DND-41 (cell line): Measurements from ENCODE around the gene TCF4.

Experiments
- EZH2 ChIP-seq: IDR thresholded peaks from 3 replicates; pipeline ENCODE4 v1.6.1; 2012; ENCODE audit warnings: borderline replicate concordance, low read depth, mild to moderate bottlenecking, moderate library complexity, low read length, inconsistent platforms; ENCODE audit not compliant: severe bottlenecking
- TF ChIP-seq, protein P1 (sequence below): IDR thresholded peaks from 2 replicates; pipeline ENCODE4 v1.5.1; 2012; ENCODE audit warnings: borderline replicate concordance, low read length, moderate library complexity, mild to moderate bottlenecking; ENCODE audit not compliant: poor library complexity, severe bottlenecking; ENCODE audit errors: extremely low read depth

DNA sequence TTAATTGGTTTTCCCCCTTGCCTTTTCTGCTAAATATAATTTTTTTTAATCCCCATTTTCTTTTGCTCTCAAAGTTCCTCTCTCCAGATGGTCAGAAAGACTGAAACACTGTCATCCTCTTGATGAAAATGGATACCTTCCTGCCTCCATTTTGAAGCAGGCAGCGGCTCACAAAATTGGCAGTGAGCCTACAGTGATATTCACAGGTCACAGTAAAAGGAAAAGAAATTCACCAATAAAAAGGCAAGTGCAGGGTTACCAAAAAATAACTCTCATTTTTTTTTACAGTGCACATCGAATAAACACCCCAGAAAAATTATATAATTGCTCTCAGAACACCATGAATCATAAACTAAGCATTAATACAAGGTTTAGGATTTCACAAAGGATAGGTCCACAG lies 307.5 kb downstream of the TCF4 start:
- TF ChIP-seq, protein P1, sequence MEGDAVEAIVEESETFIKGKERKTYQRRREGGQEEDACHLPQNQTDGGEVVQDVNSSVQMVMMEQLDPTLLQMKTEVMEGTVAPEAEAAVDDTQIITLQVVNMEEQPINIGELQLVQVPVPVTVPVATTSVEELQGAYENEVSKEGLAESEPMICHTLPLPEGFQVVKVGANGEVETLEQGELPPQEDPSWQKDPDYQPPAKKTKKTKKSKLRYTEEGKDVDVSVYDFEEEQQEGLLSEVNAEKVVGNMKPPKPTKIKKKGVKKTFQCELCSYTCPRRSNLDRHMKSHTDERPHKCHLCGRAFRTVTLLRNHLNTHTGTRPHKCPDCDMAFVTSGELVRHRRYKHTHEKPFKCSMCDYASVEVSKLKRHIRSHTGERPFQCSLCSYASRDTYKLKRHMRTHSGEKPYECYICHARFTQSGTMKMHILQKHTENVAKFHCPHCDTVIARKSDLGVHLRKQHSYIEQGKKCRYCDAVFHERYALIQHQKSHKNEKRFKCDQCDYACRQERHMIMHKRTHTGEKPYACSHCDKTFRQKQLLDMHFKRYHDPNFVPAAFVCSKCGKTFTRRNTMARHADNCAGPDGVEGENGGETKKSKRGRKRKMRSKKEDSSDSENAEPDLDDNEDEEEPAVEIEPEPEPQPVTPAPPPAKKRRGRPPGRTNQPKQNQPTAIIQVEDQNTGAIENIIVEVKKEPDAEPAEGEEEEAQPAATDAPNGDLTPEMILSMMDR, result no peak
- no peak for TF ChIP-seq EZH2
